Skeletal muscle cell (primary cell): Measurements from ENCODE around the gene RHEB.

Source experiments
- DNase-seq: peaks from one replicate; pipeline ENCODE4 v3.0.0-alpha.2; 2010; ENCODE audit warnings: low read depth
- H3K4me3 ChIP-seq: 2 replicates; pipeline ENCODE4 v1.5.1; 2011; ENCODE audit warnings: low read depth, mild to moderate bottlenecking, control low read depth, low read length, moderate library complexity

RHEB gene

DNA sequence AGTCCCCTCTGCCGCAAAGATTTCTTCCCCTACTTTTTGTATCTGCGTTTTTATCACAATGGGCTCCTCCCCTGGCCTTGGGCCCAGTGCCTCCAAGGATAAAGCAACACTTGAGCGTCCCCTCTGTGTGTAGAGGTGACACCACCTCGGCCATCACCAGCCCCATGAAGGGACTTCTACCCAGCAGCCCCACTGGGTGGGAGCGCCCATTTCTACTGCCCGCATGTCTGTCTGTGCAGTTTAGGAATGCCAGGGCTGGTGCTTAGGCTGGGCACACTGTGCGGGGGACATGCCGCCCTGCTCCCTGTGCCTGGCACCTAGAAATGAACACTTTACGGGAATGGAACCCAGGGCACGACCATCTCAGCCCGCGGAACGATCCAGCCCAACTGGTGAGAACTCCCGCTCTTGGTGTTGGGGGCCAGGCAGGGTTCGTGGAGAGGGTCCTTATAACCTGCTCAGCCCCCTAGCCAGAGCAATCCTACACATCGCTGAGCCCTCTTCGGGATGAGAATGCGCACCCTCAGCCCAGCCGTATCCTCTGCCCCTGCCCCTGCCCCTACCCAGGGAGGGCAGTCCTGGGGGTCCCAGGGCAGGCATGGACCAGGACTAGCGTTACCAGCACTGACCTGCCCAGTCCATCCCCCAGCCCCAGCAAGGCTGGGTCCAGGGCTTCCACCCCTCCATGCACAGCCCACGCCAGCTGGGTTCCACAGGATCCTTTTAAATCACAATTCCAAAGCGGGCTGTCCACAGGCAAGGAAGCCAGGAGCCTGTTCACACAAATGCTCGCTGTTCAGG, 92.6 kb downstream of the RHEB start:
- no peak overlapping the region for H3K4me3 ChIP-seq
- DNase-seq, result no peak

DNA sequence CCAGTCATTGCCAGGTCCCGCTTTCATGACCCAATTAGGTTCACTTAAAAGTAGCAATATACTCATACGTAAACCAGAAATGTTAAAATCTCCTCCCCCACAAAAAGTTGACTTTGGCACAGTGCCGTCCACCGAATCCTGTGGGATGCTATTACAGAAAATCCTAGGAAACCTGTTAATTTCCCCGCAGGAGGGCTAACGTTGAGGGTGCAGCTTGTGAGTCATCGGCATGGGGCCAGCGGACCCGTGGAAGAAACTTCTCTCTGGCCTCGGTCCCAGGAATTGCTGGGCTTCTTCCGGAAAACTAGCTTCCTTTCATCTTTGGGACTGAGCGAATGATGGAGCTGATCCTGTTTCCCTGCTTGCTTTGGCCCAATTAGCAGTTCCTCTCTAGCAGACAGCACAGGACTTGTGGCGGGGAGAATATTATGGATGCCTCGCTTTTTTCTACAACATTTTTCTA, 93.2 kb downstream of the RHEB start:
- no peak overlapping the region for H3K4me3 ChIP-seq
- DNase-seq, result peak; percentile 86

DNA sequence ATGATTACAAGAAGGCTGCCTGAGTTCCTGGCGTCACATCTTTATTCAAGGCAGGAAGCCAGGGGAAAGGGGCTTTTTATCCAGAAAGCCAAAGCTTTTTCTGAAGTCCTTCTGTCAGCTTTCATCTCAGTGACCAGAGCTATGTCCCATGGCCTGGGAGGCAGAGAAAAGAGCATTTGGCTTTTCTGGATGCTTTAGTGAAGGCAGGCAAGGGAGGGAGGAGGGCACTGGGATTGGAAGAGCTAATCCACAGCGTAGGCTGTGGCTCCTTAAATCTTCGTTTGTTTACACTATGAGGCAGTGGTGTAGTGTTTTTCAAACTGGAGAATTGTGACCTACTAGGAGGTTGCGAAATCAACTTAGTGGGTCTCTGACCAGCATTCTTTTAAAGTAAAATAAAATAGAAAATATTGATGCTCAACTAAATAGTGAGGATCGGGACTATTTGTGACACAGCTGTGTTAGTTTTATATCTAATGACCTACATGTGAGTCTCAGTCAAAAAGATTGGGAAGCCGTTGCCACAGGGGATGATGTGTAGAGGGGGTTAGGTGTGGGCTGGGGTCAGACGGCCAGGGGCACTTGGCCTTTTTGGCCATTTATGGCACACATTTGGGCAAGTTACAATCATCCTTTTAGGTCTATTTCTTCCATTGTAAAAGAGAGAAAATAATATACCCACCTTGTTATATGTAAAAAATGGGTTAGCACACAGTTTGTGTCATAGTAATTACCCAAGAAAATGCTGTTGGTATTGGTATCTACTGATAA, 93.8 kb downstream of the RHEB start:
- DNase-seq, result peak; percentile 67
- no peak overlapping the region for H3K4me3 ChIP-seq

DNA sequence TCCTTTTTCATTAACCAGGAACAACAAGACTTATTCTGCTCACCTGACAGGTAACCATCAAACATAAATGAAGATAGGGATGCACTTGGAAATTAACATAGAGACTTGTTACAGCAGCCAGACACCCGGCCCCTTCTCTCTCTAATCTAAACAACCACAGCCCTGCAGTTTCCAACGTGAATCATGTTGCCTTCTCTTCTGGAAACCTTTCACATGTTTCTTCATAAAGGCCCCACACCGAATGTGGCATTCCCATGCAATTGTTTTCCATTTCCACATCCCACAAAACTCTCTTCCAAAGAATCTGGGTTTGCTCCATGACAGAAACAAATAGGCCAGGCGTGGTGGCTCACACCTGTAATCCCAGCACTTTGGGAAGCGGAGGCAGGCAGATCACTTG, 94.9 kb downstream of the RHEB start:
- H3K4me3 ChIP-seq, result no peak overlapping the region
- DNase-seq, result no peak

DNA sequence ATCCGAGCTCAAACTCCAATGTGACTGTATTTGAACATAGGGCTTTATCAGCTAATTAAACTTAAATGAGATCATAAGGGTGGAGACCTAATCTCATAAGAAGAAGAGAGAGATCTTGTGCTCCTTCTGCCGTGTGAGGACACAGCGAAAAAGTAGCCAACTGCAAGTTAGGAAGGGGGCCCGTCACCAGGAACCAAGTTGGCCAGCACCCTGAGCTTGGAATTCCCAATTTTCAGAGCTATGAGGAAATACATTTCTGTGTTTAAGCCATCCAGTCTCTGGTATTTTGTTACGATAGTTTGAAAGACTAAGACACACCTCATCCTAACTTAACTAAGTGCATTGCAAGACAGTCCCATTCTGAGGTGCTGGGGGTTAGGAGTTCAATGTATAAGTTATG, 95.8 kb downstream of the RHEB start:
- DNase-seq, result no peak
- H3K4me3 ChIP-seq, result no peak overlapping the region

DNA sequence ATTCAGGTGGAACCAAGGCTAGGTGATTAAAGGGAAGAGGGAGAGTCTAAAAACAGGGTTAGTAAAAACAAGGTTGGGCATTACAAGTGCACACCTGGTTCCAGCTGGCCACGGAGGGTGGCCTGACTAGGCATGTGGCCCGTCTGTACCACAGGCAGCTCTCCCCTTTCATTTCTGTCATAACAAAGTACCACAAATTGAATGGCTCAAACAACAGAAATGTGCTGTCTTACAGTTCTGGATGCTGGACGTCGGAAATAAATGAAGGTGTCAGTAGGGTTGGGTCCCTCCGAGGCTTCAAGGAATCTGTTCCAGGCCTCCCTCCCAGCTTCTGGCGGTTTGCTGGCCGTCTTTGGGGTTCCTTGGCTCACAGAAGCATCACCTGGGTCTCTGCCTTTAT, 96.5 kb downstream of the RHEB start:
- no peak overlapping the region for H3K4me3 ChIP-seq
- no peak for DNase-seq

DNA sequence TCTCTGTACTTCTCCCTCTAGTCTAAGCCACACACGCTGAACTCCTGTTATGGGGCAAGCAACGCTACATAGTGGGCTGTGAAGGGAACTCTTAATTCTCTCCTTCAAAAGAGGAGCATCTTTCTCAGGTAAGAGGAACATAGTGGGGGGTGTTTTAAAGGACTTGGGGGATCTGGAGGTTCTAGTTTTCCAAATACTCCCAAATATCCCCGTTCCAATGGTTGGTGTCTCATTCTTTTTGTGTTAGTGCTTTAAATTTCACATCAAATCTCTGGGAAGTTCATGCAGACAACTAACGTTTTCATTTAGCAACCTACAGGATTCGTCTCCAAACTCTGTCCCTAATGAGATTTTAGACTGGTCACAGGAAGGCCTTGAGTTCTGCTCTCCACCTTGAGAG, 97.5 kb downstream of the RHEB start:
- H3K4me3 ChIP-seq, result no peak overlapping the region
- no peak for DNase-seq

DNA sequence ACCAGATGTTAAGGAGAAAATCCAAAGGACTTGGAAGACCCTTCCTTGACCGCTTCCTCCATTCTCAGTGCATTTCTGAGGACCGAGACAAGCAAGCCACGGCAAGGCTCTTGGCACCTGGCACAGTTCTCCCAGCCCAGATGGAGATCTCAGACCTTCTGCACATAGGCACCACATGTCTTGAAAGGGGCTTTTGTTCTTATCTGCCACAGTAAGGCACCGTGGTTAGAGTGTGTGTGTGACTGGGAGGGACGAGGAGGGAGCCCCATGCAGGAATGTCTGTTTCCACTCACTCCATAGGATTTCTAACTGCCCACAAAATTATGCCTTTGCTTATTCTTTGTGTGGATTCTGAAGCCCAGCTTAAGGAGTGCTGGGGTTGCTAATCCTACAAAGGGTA, 99.6 kb downstream of the RHEB start:
- no peak for DNase-seq
- no peak overlapping the region for H3K4me3 ChIP-seq

DNA sequence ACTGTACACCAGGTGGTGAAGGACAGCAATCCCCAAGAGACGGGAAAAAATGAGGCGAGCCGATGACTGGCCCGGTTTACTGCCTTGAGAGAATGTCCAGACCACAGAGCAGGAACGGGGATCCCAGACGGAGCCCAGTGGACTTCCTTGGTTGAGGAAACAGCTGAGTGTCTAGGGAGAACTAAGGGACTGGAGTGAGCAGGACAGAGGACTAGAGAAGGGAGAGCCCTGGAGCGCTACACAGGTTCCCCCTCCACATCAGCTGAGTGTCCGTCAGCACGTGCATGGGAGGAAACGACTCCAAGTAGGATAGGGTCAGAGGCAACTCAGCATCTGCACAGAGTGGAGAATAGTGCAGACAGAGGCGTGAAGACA, 102.8 kb downstream of the RHEB start:
- DNase-seq, result no peak
- no peak overlapping the region for H3K4me3 ChIP-seq

DNA sequence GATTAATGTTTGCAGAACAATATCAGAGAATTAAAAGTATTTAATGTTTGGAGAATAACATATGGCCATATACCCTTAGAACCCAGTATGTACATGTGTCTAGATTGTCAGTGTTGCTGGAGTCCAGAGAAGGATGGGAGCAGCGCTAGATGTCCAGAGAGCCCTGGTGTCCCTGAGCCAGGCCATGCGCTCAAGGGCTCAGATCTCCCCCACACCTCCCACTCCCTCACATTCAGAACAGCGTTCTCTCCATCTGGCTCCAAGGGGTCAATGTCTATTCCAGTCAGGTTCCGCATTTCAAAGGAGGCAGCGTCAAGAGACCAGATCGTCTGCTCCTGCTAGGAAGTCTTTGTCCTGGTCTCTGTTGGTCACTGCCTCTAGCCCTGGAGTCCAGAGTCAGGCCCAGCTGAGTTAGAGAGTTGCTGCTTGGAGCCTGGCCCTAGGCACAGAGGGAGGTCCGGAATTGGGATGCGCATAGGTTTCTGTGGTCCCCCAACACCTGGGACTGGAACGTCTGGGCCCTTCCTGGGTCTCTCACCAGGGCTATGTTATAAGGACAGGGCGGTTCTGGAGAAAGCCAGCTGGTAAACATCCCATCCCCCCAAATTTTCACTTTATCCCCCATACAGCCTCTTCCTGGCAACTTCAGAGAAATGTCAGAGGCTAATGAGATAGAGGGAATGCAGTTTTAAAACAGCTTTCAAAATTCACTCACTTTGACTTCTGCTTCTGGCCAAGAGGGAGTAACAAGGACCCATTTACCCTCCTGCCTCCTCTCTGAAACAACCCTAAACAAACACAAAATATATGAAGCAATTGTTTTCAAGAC, 103.4 kb downstream of the RHEB start:
- no peak for DNase-seq
- no peak overlapping the region for H3K4me3 ChIP-seq
